HL-60 (cell line): ENCODE data around the gene TRAPPC11.

Experiments
- DNase-seq, 2 experiments: peaks; one replicate each; pipeline ENCODE4 v3.0.0-alpha.2; 2010 to 2020; ENCODE audit warnings: low read depth in 1 of 2, low spot score in 1 of 2
- H3K27ac ChIP-seq: fragments of 250-450 bp; sonication (Bioruptor Pico); replicated peaks from 2 replicates; pipeline ENCODE4 v1.5.1; 2020; ENCODE audit warnings: mild to moderate bottlenecking, moderate library complexity
- H3K27me3 ChIP-seq: fragments of 250-450 bp; sonication (Bioruptor Pico); 2 replicates; pipeline ENCODE4 v1.5.1; 2021; ENCODE audit warnings: mild to moderate bottlenecking, moderate library complexity; ENCODE audit not compliant: insufficient read depth, poor library complexity, severe bottlenecking
- H3K4me3 ChIP-seq: replicated peaks from 2 replicates; pipeline ENCODE4 v1.5.1; 2011; ENCODE audit warnings: mild to moderate bottlenecking, control low read depth, low read length; ENCODE audit not compliant: insufficient read depth
- GABPA ChIP-seq: IDR thresholded peaks from 2 replicates; pipeline ENCODE4 v1.6.1; 2012; ENCODE audit warnings: low read depth
- POLR2AphosphoS5 ChIP-seq: IDR thresholded peaks from 2 replicates; pipeline ENCODE4 v1.6.1; 2012; ENCODE audit warnings: low read depth
- SPI1 ChIP-seq: IDR thresholded peaks from 2 replicates; pipeline ENCODE4 v1.6.1; 2012; ENCODE audit warnings: low read depth, mild to moderate bottlenecking, borderline replicate concordance
- TF ChIP-seq, protein P1 (sequence below): IDR thresholded peaks from 2 replicates; pipeline ENCODE4 v1.6.1; 2012; ENCODE audit warnings: low read depth; ENCODE audit not compliant: insufficient replicate concordance
- TF ChIP-seq, protein P2 (sequence below): IDR thresholded peaks from one replicate; pipeline ENCODE4 v1.5.1; 2011; ENCODE audit warnings: low read length, control low read depth, inconsistent platforms; ENCODE audit not compliant: insufficient read depth

Gene TRAPPC11

DNA sequence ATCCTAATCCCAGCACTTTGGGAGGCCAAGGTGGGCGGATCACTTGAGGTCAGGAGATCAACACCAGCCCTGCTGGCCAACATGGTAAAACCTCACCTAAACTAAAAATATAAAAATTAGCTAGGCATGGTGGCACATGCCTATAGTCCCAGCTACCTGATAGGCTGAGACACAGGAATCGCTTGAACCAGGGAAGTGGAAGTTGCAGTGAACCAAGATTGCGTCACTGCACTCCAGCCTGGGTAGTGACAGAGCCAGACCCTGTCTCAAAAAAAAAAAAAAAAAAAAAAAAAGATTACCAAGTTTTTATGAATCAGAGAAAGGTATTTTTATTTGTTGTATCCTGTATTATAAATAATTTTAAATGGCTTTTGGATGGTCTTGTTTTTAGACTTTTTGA lies 15.1 kb downstream of the TRAPPC11 start:
- H3K4me3 ChIP-seq, result no peak overlapping the region
- peak; percentile 52 to 80 for DNase-seq
- H3K27me3 ChIP-seq, result no peaks in the 10 kb centered on the region
- H3K27ac ChIP-seq, result no peak overlapping the region
- TF ChIP-seq, protein P1, sequence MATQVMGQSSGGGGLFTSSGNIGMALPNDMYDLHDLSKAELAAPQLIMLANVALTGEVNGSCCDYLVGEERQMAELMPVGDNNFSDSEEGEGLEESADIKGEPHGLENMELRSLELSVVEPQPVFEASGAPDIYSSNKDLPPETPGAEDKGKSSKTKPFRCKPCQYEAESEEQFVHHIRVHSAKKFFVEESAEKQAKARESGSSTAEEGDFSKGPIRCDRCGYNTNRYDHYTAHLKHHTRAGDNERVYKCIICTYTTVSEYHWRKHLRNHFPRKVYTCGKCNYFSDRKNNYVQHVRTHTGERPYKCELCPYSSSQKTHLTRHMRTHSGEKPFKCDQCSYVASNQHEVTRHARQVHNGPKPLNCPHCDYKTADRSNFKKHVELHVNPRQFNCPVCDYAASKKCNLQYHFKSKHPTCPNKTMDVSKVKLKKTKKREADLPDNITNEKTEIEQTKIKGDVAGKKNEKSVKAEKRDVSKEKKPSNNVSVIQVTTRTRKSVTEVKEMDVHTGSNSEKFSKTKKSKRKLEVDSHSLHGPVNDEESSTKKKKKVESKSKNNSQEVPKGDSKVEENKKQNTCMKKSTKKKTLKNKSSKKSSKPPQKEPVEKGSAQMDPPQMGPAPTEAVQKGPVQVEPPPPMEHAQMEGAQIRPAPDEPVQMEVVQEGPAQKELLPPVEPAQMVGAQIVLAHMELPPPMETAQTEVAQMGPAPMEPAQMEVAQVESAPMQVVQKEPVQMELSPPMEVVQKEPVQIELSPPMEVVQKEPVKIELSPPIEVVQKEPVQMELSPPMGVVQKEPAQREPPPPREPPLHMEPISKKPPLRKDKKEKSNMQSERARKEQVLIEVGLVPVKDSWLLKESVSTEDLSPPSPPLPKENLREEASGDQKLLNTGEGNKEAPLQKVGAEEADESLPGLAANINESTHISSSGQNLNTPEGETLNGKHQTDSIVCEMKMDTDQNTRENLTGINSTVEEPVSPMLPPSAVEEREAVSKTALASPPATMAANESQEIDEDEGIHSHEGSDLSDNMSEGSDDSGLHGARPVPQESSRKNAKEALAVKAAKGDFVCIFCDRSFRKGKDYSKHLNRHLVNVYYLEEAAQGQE, result no peak
- TF ChIP-seq SPI1, result peak; percentile 56

DNA sequence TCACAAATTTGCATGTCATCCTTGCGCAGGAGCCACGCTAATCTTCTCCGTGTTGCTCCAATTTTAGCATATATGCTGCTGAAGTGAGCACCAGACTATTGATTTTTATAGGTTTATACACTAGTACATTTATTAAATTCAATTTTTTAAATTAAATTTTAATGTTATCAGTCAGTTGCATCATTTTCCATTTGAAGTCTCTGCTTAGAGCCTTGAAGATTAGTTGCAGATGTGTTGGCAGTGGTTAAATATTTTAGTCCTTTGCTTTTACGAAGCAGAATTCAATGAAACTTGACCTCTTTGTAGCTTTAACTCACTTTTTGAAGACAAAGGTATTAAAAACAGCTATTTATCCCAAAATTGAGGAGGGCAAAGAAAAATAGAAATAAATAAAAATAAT lies 16.5 kb downstream of the TRAPPC11 start:
- H3K4me3 ChIP-seq, result no peak overlapping the region
- no peaks in the 10 kb centered on the region for H3K27me3 ChIP-seq
- DNase-seq, result no peak
- TF ChIP-seq, protein P2, sequence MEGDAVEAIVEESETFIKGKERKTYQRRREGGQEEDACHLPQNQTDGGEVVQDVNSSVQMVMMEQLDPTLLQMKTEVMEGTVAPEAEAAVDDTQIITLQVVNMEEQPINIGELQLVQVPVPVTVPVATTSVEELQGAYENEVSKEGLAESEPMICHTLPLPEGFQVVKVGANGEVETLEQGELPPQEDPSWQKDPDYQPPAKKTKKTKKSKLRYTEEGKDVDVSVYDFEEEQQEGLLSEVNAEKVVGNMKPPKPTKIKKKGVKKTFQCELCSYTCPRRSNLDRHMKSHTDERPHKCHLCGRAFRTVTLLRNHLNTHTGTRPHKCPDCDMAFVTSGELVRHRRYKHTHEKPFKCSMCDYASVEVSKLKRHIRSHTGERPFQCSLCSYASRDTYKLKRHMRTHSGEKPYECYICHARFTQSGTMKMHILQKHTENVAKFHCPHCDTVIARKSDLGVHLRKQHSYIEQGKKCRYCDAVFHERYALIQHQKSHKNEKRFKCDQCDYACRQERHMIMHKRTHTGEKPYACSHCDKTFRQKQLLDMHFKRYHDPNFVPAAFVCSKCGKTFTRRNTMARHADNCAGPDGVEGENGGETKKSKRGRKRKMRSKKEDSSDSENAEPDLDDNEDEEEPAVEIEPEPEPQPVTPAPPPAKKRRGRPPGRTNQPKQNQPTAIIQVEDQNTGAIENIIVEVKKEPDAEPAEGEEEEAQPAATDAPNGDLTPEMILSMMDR, result no peak
- no peak for TF ChIP-seq POLR2AphosphoS5
- no peak for TF ChIP-seq GABPA
- TF ChIP-seq, protein P1, result no peak
- no peak for TF ChIP-seq SPI1
- no peak overlapping the region for H3K27ac ChIP-seq

DNA sequence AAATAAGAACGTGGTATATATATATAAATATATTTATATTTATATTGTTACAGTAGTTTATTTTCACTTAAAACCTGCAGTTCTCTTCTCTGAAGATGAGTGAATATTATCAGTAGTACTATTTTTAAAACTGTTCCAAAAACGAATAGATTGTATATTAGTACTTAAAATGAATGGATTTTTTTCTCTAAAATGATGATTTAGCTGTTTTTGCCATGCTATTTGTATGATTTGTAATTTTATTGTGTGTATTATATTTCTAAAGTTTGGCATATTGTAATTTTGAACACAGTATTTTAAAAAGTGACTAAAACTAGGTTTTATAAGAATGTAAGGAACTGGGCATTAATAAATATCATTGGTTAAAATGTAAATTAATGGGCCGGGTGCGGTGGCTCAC lies 22.0 kb downstream of the TRAPPC11 start:
- H3K27ac ChIP-seq, result no peak overlapping the region
- H3K4me3 ChIP-seq, result no peak overlapping the region
- TF ChIP-seq POLR2AphosphoS5 (no peak), GABPA (no peak), SPI1 (no peak)
- TF ChIP-seq, protein P2, result no peak
- TF ChIP-seq, protein P1, result no peak
- H3K27me3 ChIP-seq, result no peaks in the 10 kb centered on the region
- no peak for DNase-seq

DNA sequence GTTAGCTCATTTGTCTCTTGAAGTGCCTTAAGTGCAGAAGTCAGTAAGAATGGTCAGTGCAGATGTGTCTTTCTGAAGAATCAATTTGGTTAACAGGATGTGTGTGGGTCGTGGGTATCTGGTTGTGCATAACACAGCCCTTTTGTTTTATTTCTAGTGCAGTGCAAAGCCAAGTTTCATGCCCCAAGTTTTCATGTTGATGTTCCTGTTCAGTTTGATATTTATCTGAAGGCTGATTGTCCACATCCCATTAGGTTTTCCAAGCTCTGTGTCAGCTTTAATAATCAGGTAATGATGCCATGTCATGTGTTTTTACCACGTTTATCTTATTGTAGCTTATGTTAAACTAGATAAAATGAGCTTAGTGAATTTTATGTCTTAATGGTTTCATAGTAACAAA lies 27.4 kb downstream of the TRAPPC11 start:
- no peak overlapping the region for H3K27ac ChIP-seq
- no peak for DNase-seq
- TF ChIP-seq, protein P2, result no peak
- no peak for TF ChIP-seq GABPA
- no peak for TF ChIP-seq SPI1
- TF ChIP-seq POLR2AphosphoS5, result no peak
- TF ChIP-seq, protein P1, result no peak
- no peaks in the 10 kb centered on the region for H3K27me3 ChIP-seq
- H3K4me3 ChIP-seq, result no peak overlapping the region
